NB4 (cell line): ENCODE results near the gene DLG3.

Experiments used
- DNase-seq: peaks from one replicate; pipeline ENCODE4 v3.0.0; 2010; ENCODE audit warnings: low read depth
- H3K4me3 ChIP-seq: one replicate; pipeline ENCODE4 v1.5.1; 2011; ENCODE audit warnings: mild to moderate bottlenecking, low read depth, low read length, moderate library complexity
- CTCF ChIP-seq: IDR thresholded peaks from one replicate; pipeline ENCODE4 v1.5.1; 2012; ENCODE audit warnings: low read depth, low read length
- MAX ChIP-seq: IDR thresholded peaks from 2 replicates; pipeline ENCODE4 v1.6.1; 2011; ENCODE audit warnings: low read depth, low read length
- MYC ChIP-seq: IDR thresholded peaks from 2 replicates; pipeline ENCODE4 v1.6.1; 2011; ENCODE audit warnings: low read depth, low read length
- POLR2A ChIP-seq: IDR thresholded peaks from 2 replicates; pipeline ENCODE4 v1.6.1; 2011; ENCODE audit warnings: mild to moderate bottlenecking; ENCODE audit not compliant: insufficient read length; ENCODE audit errors: extremely low read depth

DLG3 gene

GRCh38 chrX:70476934-70477733 is 32.5 kb downstream of the DLG3 start:
- peak; percentile 58 for DNase-seq
- H3K4me3 ChIP-seq: no peak overlapping the region
- TF ChIP-seq MAX (no peak), CTCF (no peak), MYC (no peak), POLR2A (no peak)

GRCh38 chrX:70477734-70478075 is 33.1 kb downstream of the DLG3 start:
- DNase-seq: no peak
- TF ChIP-seq POLR2A (no peak), CTCF (no peak), MAX (no peak), MYC (no peak)
- no peak overlapping the region for H3K4me3 ChIP-seq

GRCh38 chrX:70478526-70479245 is 34.1 kb downstream of the DLG3 start:
- H3K4me3 ChIP-seq: no peak overlapping the region
- TF ChIP-seq MYC (no peak), POLR2A (no peak), CTCF (no peak), MAX (no peak)
- no peak for DNase-seq

GRCh38 chrX:70479247-70479921 is 34.7 kb downstream of the DLG3 start:
- DNase-seq: peak; percentile 45
- TF ChIP-seq CTCF (no peak), MYC (no peak), POLR2A (no peak), MAX (no peak)
- no peak overlapping the region for H3K4me3 ChIP-seq

GRCh38 chrX:70479922-70480659 is 35.5 kb downstream of the DLG3 start:
- no peak overlapping the region for H3K4me3 ChIP-seq
- no peak for TF ChIP-seq POLR2A
- TF ChIP-seq MAX: no peak
- no peak for TF ChIP-seq MYC
- TF ChIP-seq CTCF: no peak
- DNase-seq: no peak
